ENCODE data around the gene UBXN1.

GRCh38 chr11:62673196-62673525 is 5.7 kb downstream of the UBXN1 start:
- TF ChIP-seq TAF1 (IDR thresholded peaks at IDR 0.05; ENCODE audit: borderline replicate concordance, low read depth, low read length) (no peak), POLR2AphosphoS5 (IDR thresholded peaks at IDR 0.05; ENCODE audit: low read depth, low read length) (no peak)
